ENCODE measurements around the gene YWHAQ.

YWHAQ gene

DNA sequence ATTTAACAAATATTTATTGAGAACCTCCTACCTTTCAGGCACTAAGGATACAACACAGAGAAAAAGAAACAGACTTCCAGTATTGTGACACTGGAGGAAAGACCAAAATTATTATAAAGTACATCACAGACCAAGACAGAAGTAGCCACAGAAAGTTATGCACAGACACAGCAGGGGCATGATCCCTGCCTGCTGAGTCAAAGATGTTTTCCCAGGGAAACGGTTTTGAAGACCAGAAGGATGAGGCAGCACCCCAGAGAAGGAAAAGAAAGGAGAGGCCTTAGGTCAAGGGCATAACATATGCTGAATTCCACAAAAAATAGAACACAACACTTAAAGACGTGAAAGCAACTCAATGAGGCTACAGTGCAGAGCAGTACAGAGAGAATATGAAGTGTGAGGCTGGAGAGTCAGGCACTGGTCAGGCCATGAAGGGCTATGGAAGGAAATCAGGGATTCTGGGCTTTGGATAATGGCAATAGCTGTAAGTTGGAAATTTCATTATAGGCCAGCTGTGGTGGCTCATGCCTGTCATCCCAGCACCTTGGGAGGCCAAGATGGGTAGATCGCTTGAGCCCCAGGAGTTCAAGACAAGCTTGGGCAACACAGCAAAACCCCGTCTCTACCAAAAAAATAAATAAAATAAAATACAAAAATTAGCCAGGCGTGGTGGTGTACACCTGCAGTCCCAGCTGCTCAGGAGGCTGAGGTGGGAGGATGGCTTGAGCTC, 83.4 kb downstream of the YWHAQ start:
- no peak for TF ChIP-seq CTCF (conservative IDR thresholded peaks at IDR 0.05; ENCODE audit: low read depth)
- ChIA-PET POLR2A (ENCODE audit: low non-redundant PET) (no interaction called here), CTCF (no interaction called here)
- no peak for DNase-seq (ENCODE audit: low spot score)
- no peak overlapping the region for H3K27ac ChIP-seq

DNA sequence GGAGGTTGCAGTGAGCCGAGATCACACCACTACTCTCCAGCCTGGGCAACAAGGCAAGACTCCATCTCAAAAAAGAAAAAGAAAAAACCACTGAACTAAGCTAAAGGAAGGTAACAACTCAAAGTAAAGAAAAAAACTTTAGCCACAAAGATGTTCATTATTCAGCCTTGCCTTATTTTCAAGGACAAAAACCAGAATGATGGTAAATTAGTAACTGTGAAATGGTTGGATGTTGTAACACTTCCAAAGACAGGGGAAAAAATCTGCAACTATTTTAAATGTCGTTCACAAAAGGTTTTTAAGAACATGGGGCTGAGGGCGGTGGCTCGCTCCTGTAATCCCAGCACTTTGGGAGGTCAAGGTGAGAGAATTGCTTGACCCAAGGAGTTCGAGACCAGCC, 85.3 kb downstream of the YWHAQ start:
- peak overlapping the region; percentile 31; the same call in 1 of the 2 replicates for H3K27ac ChIP-seq
- POLR2A ChIA-PET (ENCODE audit: low non-redundant PET), result no interaction called here

DNA sequence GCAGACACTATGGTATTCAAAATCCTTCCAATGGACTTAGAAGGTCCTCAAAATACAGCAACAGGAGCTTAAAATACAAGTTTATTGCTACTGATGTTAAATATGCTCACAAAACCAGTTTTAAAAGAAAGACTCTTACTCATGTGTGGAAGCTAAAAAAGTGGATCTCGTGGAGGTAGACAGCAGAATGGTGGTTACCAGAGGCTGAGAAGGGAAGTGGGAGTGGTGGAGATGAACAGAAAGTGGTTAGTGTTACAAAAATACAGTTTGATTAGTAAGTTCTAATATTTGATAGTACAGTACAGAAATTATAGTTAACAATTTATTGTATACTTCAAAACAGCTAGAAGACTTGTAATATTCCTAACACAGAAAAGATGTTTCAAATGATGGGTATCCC, 87.2 kb downstream of the YWHAQ start:
- no peak for TF ChIP-seq CTCF (conservative IDR thresholded peaks at IDR 0.05; ENCODE audit: low read depth)
- ChIA-PET CTCF (no interaction called here), POLR2A (ENCODE audit: low non-redundant PET) (no interaction called here)
- no peak for DNase-seq (ENCODE audit: low spot score)
- H3K27ac ChIP-seq, result no peak overlapping the region

More for the DNA sequence above, 85.3 kb downstream of the YWHAQ start:
- DNase-seq (ENCODE audit: low spot score), result no peak
- TF ChIP-seq CTCF (conservative IDR thresholded peaks at IDR 0.05; ENCODE audit: low read depth), result no peak
- CTCF ChIA-PET, result no interaction called here

DNA sequence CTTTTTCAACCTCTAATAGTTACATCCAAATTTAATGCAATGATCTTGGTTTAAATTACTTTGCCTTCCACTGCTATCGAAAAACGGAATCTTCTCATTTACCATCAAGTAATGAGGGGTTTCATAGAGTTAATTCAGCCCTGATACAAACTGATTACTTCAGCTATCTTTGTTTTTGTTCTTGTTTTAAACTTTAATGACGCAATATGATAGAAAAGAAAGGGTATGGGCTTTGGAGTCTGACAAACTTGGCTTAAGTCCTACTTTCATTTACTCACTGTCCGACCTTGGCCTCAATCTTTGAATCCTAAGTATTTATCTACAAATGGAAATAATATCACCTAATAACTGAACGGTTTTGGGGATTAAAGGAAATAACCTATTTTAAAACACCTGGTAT, 91.3 kb downstream of the YWHAQ start:
- DNase-seq (ENCODE audit: low spot score), result no peak
- POLR2A ChIA-PET (ENCODE audit: low non-redundant PET), result interaction anchor here (0.7 kb wide), 1 partner anchor 428 kb away, joined by 3 read pairs; no protein-coding TSS in a partner anchor
- CTCF ChIA-PET, result no interaction called here
- H3K27ac ChIP-seq, result peak overlapping the region; percentile 69
- TF ChIP-seq CTCF (conservative IDR thresholded peaks at IDR 0.05; ENCODE audit: low read depth), result no peak

GRCh38 chr2:9538000-9538507, 92.7 kb downstream of the YWHAQ start:
- CTCF ChIA-PET, result no interaction called here
- TF ChIP-seq CTCF (conservative IDR thresholded peaks at IDR 0.05; ENCODE audit: low read depth), result no peak
- H3K27ac ChIP-seq, result peak overlapping the region; percentile 70

DNA sequence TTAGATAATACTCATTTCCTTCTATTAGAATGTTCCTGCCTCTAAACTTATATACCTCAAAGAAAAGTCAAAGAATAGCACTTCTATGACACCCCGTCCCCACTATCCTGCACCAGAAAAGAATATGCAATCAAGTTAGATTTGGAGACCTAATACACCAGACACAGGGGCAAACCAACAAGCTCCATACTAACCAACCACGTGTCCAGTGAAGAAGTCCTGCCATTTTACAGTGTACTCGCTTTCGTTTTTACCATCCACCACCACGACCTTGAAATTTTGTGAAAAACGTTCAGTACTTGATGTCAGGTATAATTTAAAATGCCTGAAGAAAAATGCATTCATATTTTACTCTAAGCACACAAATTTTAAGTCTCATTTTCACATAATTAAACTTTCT, 94.3 kb downstream of the YWHAQ start:
- no peak overlapping the region for H3K27ac ChIP-seq
- POLR2A ChIA-PET (ENCODE audit: low non-redundant PET), result no interaction called here
- no peak for TF ChIP-seq CTCF (conservative IDR thresholded peaks at IDR 0.05; ENCODE audit: low read depth)
- CTCF ChIA-PET, result interaction anchor here (0.6 kb wide), 1 partner anchor 174 kb away, joined by 7 read pairs; no protein-coding TSS in a partner anchor
- DNase-seq (ENCODE audit: low spot score), result no peak

More at GRCh38 chr2:9538000-9538507, 92.7 kb downstream of the YWHAQ start:
- POLR2A ChIA-PET (ENCODE audit: low non-redundant PET), result no interaction called here
- peak; percentile 52 for DNase-seq (ENCODE audit: low spot score)
